HepG2 (cell line): ENCODE results near the gene TBKBP1. TPM values are rescaled to one million over a fixed set of nuclear protein-coding genes. Genes with fewer than 3 reads are reported as not detected.

Experiments used
- ATAC-seq: fragments of 200-7000 bp; cut with Tn5 transposase; 3 replicates; pipeline ENCODE4 v1.9.1; 2020; ENCODE audit warnings: mild to moderate bottlenecking, moderate library complexity
- BruUV-seq: library from RNA; stranded (reverse); fragments of 400-500 nt; replicated peaks from 2 replicates; lab custom pipeline; 2021; lab: Mats Ljungman, UMichigan
- CTCF ChIA-PET: fragments of 300-600 bp; formaldehyde crosslinking; extraction: SDS; loops from one replicate; lab custom pipeline; 2021; ENCODE audit warnings: low total read pairs, inconsistent platforms, low intra/inter-chr PET ratio; lab: Yijun Ruan, JAX
- POLR2A ChIA-PET: fragments of 350-600 bp; sonication (Branson Sonifier 250); formaldehyde crosslinking; loops from one replicate; lab custom pipeline; 2020; ENCODE audit warnings: antibody characterized with exemption, inconsistent platforms; lab: Yijun Ruan, JAX
- DNase-seq: peaks from one replicate; pipeline ENCODE4 v3.0.0-alpha.2; 2015; ENCODE audit warnings: low spot score
- FAIRE-seq: peaks from 3 replicates; lab custom pipeline; 2011; peaks lifted over from hg19 to GRCh38; lab: Jason Lieb, UNC
- H2AFZ ChIP-seq: one replicate; pipeline ENCODE4 v1.6.1; 2011; ENCODE audit warnings: low read length, inconsistent platforms
- H3K27ac ChIP-seq: fragments of 300-600 bp; 3 replicates; pipeline ENCODE4 v1.8.0; 2011; ENCODE audit warnings: mixed run types, mild to moderate bottlenecking, mixed read lengths, low read length, inconsistent platforms; ENCODE audit not compliant: insufficient read depth; ENCODE audit errors: extremely low read length
- H3K27me3 ChIP-seq, 2 experiments: fragments of 200-600 bp in 1 of 2; 2 replicates in 1 of 2; 3 replicates in 1 of 2; pipeline versions ENCODE4 v1.6.0 to v1.8.0; 2011; ENCODE audit warnings: low read length in 2 of 2, mild to moderate bottlenecking in 2 of 2, moderate library complexity in 2 of 2, inconsistent platforms in 1 of 2; ENCODE audit not compliant: insufficient read depth in 2 of 2, control insufficient read depth in 1 of 2
- H3K36me3 ChIP-seq, 2 experiments: fragments of 200-600 bp in 1 of 2; replicated peaks in 1 of 2; 2 replicates in 1 of 2; 3 replicates in 1 of 2; pipeline versions ENCODE4 v1.5.1 to v1.8.0; 2011; ENCODE audit warnings: low read length in 2 of 2, inconsistent platforms in 1 of 2; ENCODE audit not compliant: insufficient read depth in 2 of 2, control insufficient read depth in 1 of 2
- H3K4me1 ChIP-seq: 2 replicates; pipeline ENCODE4 v1.5.1; 2012; ENCODE audit warnings: low read length, inconsistent platforms; ENCODE audit not compliant: insufficient read depth
- H3K4me2 ChIP-seq: 2 replicates; pipeline ENCODE4 v1.6.0; 2011; ENCODE audit warnings: low read depth, low read length, inconsistent platforms
- H3K4me3 ChIP-seq, 3 experiments: fragments of 200-600 bp in 1 of 3; sonication (generic), shearing (Covaris generic) in 1 of 3; replicated peaks in 1 of 3; 2 replicates each; pipeline ENCODE4 v1.5.1; 2011 to 2016; ENCODE audit warnings: low read length in 3 of 3, inconsistent platforms in 2 of 3, low read depth in 2 of 3, mild to moderate bottlenecking in 2 of 3, control low read depth in 1 of 3, mixed read lengths in 1 of 3; ENCODE audit not compliant: insufficient read depth in 1 of 3
- H3K79me2 ChIP-seq: one replicate; pipeline ENCODE4 v1.6.1; 2011; ENCODE audit warnings: low read length, inconsistent platforms; ENCODE audit not compliant: insufficient read depth
- H3K9ac ChIP-seq: 2 replicates; pipeline ENCODE4 v1.6.0; 2011; ENCODE audit warnings: mild to moderate bottlenecking, low read depth, low read length, inconsistent platforms; ENCODE audit not compliant: insufficient read depth
- H3K9me3 ChIP-seq: 2 replicates; pipeline ENCODE4 v1.5.1; 2012; ENCODE audit warnings: mild to moderate bottlenecking, low read length
- H4K20me1 ChIP-seq: 2 replicates; pipeline ENCODE4 v1.6.0; 2011; ENCODE audit warnings: inconsistent platforms, mild to moderate bottlenecking, low read length, moderate library complexity; ENCODE audit not compliant: insufficient read depth
- E2F5 ChIP-seq: sonication (generic); formaldehyde crosslinking; conservative IDR thresholded peaks from 2 replicates; pipeline ENCODE4 v1.4.0; 2020; ENCODE audit warnings: missing genetic modification reagents
- HMGXB4 ChIP-seq, 2 experiments: sonication (generic) in 1 of 2; formaldehyde crosslinking in 1 of 2; IDR thresholded peaks; 2 replicates each; pipeline versions ENCODE4 v1.4.0 to v1.6.1; 2018 to 2020; ENCODE audit warnings: missing genetic modification reagents in 2 of 2, borderline replicate concordance in 1 of 2, low read depth in 1 of 2, mild to moderate bottlenecking in 1 of 2, missing biosample characterization in 1 of 2
- IKZF4 ChIP-seq: sonication (generic); formaldehyde crosslinking; IDR thresholded peaks from 2 replicates; pipeline ENCODE4 v1.5.1; 2020; ENCODE audit warnings: borderline replicate concordance, mild to moderate bottlenecking, low read depth, missing genetic modification reagents; ENCODE audit errors: not compliant biosample characterization
- KDM2A ChIP-seq: sonication (generic); formaldehyde crosslinking; IDR thresholded peaks from 2 replicates; pipeline ENCODE4 v1.4.0; 2020; ENCODE audit warnings: low read depth, missing genetic modification reagents, borderline replicate concordance
- LRRFIP1 ChIP-seq: sonication (generic); formaldehyde crosslinking; conservative IDR thresholded peaks from 2 replicates; pipeline ENCODE4 v1.4.0; 2020; ENCODE audit warnings: missing genetic modification reagents
- MTF2 ChIP-seq: sonication (generic); formaldehyde crosslinking; IDR thresholded peaks from 2 replicates; pipeline ENCODE4 v1.5.0; 2020; ENCODE audit warnings: missing genetic modification reagents, borderline replicate concordance
- NAIF1 ChIP-seq: sonication (generic); formaldehyde crosslinking; IDR thresholded peaks from 2 replicates; pipeline ENCODE4 v1.5.0; 2020; ENCODE audit warnings: mild to moderate bottlenecking, missing genetic modification reagents, borderline replicate concordance
- SAFB2 ChIP-seq: sonication (generic); formaldehyde crosslinking; IDR thresholded peaks from 2 replicates; pipeline ENCODE4 v1.5.1; 2020; ENCODE audit warnings: missing genetic modification reagents, low read depth, mild to moderate bottlenecking, borderline replicate concordance
- TP53 ChIP-seq: sonication (generic); formaldehyde crosslinking; conservative IDR thresholded peaks from 2 replicates; pipeline ENCODE4 v1.4.0; 2020; ENCODE audit warnings: missing genetic modification reagents
- ZC3H13 ChIP-seq: sonication (generic); formaldehyde crosslinking; IDR thresholded peaks from 2 replicates; pipeline ENCODE4 v1.8.1; 2023; ENCODE audit warnings: mild to moderate bottlenecking, missing genetic modification reagents, moderate library complexity
- ZNF136 ChIP-seq: sonication (generic); formaldehyde crosslinking; IDR thresholded peaks from 2 replicates; pipeline ENCODE4 v1.8.1; 2022; ENCODE audit warnings: low read depth, mild to moderate bottlenecking, moderate library complexity, missing genetic modification reagents
- ZNF225 ChIP-seq: sonication (generic); formaldehyde crosslinking; IDR thresholded peaks from 2 replicates; pipeline ENCODE4 v1.4.0; 2020; ENCODE audit warnings: mild to moderate bottlenecking, missing genetic modification reagents
- ZNF704 ChIP-seq: sonication (generic); formaldehyde crosslinking; IDR thresholded peaks from 2 replicates; pipeline ENCODE4 v1.8.1; 2023; ENCODE audit warnings: mild to moderate bottlenecking, inconsistent platforms, moderate library complexity, missing genetic modification reagents, borderline replicate concordance
- WGBS: methylation state at CpG from one replicate; pipeline ENCODE4 v1.1.6; 2017; ENCODE audit warnings: low lambda C conversion rate; 5-methylcytosine and 5-hydroxymethylcytosine counted together
- in situ Hi-C: cut with HindIII; loops from 2 replicates; pipeline ENCODE4 v1.10.0; 2017; ENCODE audit warnings: low pct_unique_long_range_greater_than_20kb; ENCODE audit not compliant: extremely low pct_ligation_motif_present
- intact Hi-C: fragments of 100-400 bp; cut with micrococcal nuclease; formaldehyde crosslinking; loops from one replicate; pipeline ENCODE4 v1.10.0; 2022; ENCODE audit not compliant: unreplicated experiment
- polyA plus RNA-seq, 8 experiments: library from polyadenylated mRNA; depleted of rRNA in 3 of 8; stranded (reverse) in 7 of 8; unstranded in 1 of 8; fragments of >200 nt; fragmentation: Illumina TruSeq in 4 of 8; extraction: Trizol in 4 of 8; gene quantifications; 2 replicates each; pipeline versions ENCODE4 v1.2.1 to v1.2.3, GENCODE V29; 2011 to 2016; ENCODE audit warnings: low read depth in 4 of 8, missing spikeins in 1 of 8, mixed read lengths in 1 of 8; ENCODE audit not compliant: insufficient read depth in 1 of 8
- total RNA-seq, 5 experiments: library from RNA; depleted of rRNA; stranded (reverse); fragments of >200 nt; fragmentation: Illumina TruSeq; extraction: Trizol; gene quantifications; 2 replicates each; pipeline ENCODE4 v1.2.3, GENCODE V29; 2016; ENCODE audit warnings: low read depth in 1 of 5

The TBKBP1 gene
- total and polyA plus RNA-seq, 2 of the 13 experiments (the other 11 are each of a cell fraction or from before 2014, with no cell fraction given), result 2.6 to 7.0 TPM

GRCh38 chr17:47733047-47733673 is 39.2 kb downstream of the TBKBP1 start, which contains the start of gene TBX21 (continued):
- peak; percentile 8 for TF ChIP-seq IKZF4

GRCh38 chr17:47733674-47734410 is 39.9 kb downstream of the TBKBP1 start:
- in situ Hi-C loops, result no loop called here
- Histone ChIP-seq H3K4me3 (peak overlapping the region; percentile 39 to 70 (median 45); a peak in 4 of 6 replicates), H4K20me1 (no peaks in the 10 kb centered on the region), H3K9me3 (no peaks in the 10 kb centered on the region), H3K27me3 (peaks cover 36 to 84% of the 10 kb centered on the region in 2 experiments), H3K79me2 (no peaks in the 10 kb centered on the region), H3K36me3 (no peaks in the 10 kb centered on the region), H3K4me1 (peaks cover 13% of the 10 kb centered on the region), H3K9ac (no peak overlapping the region), H2AFZ (no peak overlapping the region), H3K27ac (no peak overlapping the region), H3K4me2 (peak overlapping the region; percentile 71)
- ChIA-PET CTCF (no interaction called here), POLR2A (interaction anchor here (1.0 kb wide), 2 partner anchors 8 to 98 kb away, joined by 3 to 4 read pairs; partner anchors contain the start of genes LRRC46 and MRPL10)
- BruUV-seq, result no TSS peak
- intact Hi-C loops, result no loop called here
- FAIRE-seq, result no peak
- ATAC-seq, result peak; percentile 63
- WGBS, result 8% methylated on average over 19 of the region's 60 CpGs
- DNase-seq, result no peak
- TF ChIP-seq TP53 (no peak), SAFB2 (CRISPR knock-in tag) (0 out of 2 replicates have a peak, but pooled peaks have one; percentile 14), ZNF704 (CRISPR knock-in tag) (no peak), E2F5 (CRISPR knock-in tag) (no peak), ZC3H13 (CRISPR knock-in tag) (no peak), MTF2 (CRISPR knock-in tag) (0 out of 2 replicates have a peak, but pooled peaks have one; percentile 23), KDM2A (CRISPR knock-in tag) (peak; percentile 9; the same call in 1 of the 2 replicates), HMGXB4 (CRISPR knock-in tag; IDR thresholded peaks at IDR 0.05; ENCODE audit: borderline replicate concordance in 1 of 2, low read depth in 1 of 2) (0 out of 4 replicates have a peak, but pooled peaks of 1 of the 2 experiments have one; percentile 6), LRRFIP1 (CRISPR knock-in tag) (no peak), ZNF136 (CRISPR knock-in tag) (no peak), ZNF225 (no peak), NAIF1 (CRISPR knock-in tag) (no peak)
